CD14-positive monocyte (primary cell): ENCODE measurements around the gene HEMK1. TPM values are rescaled to one million over a fixed set of nuclear protein-coding genes. Genes with fewer than 3 reads are reported as not detected.

ENCODE experiments used
- DNase-seq, 3 donors: peaks; one replicate each; pipeline ENCODE4 v3.0.0-alpha.2; 2011 to 2022
- H2AFZ ChIP-seq: 2 replicates; pipeline ENCODE4 v1.6.0; 2012; ENCODE audit warnings: mild to moderate bottlenecking, low read depth, low read length, inconsistent platforms; ENCODE audit not compliant: insufficient read depth, poor library complexity, severe bottlenecking
- H3K27ac ChIP-seq, 2 donors: 1 replicate in 1 of 2; 2 replicates in 1 of 2; pipeline ENCODE4 v1.5.1; 2012 to 2013; ENCODE audit warnings: low read length in 2 of 2, control low read depth in 1 of 2, inconsistent platforms in 1 of 2, low read depth in 1 of 2, mild to moderate bottlenecking in 1 of 2
- H3K27me3 ChIP-seq, 2 donors: one replicate each; pipeline versions ENCODE4 v1.6.0 to v1.6.1; 2011 to 2013; ENCODE audit warnings: low read length in 2 of 2; ENCODE audit not compliant: control insufficient read depth in 2 of 2, insufficient read depth in 2 of 2
- H3K36me3 ChIP-seq, 2 donors: replicated peaks in 1 of 2; 1 replicate in 1 of 2; 2 replicates in 1 of 2; pipeline versions ENCODE4 v1.5.1 to v1.6.1; 2012 to 2013; ENCODE audit warnings: low read length in 2 of 2, control low read depth in 1 of 2, inconsistent platforms in 1 of 2, mild to moderate bottlenecking in 1 of 2; ENCODE audit not compliant: insufficient read depth in 2 of 2, control insufficient read depth in 1 of 2
- H3K4me1 ChIP-seq, 2 donors: 1 replicate in 1 of 2; 2 replicates in 1 of 2; pipeline versions ENCODE4 v1.5.1 to v1.6.1; 2012 to 2013; ENCODE audit warnings: low read length in 2 of 2, control low read depth in 1 of 2, inconsistent platforms in 1 of 2, mild to moderate bottlenecking in 1 of 2, moderate library complexity in 1 of 2; ENCODE audit not compliant: insufficient read depth in 2 of 2, control insufficient read depth in 1 of 2
- H3K4me2 ChIP-seq: replicated peaks from 2 replicates; pipeline ENCODE3; 2012; ENCODE audit warnings: low read length, moderate library complexity, mild to moderate bottlenecking; ENCODE audit not compliant: poor library complexity, severe bottlenecking; ENCODE audit errors: extremely low read depth
- H3K4me3 ChIP-seq, 3 experiments: fragments of 200-600 bp in 1 of 3; sonication (generic) in 1 of 3; replicated peaks in 1 of 3; 1 replicate in 2 of 3; 2 replicates in 1 of 3; pipeline ENCODE4 v1.5.1; 2011 to 2013; ENCODE audit warnings: low read length in 3 of 3, mild to moderate bottlenecking in 3 of 3, control low read depth in 2 of 3, low read depth in 2 of 3, inconsistent platforms in 1 of 3, moderate library complexity in 1 of 3
- H3K79me2 ChIP-seq: 2 replicates; pipeline ENCODE4 v1.6.0; 2012; ENCODE audit warnings: mild to moderate bottlenecking, control low read depth, inconsistent platforms, low read length, moderate library complexity; ENCODE audit not compliant: insufficient read depth
- H3K9ac ChIP-seq: 2 replicates; pipeline ENCODE4 v1.6.0; 2017; ENCODE audit warnings: low read length, mild to moderate bottlenecking; ENCODE audit not compliant: insufficient read depth, poor library complexity, severe bottlenecking
- H3K9me3 ChIP-seq, 2 donors: replicated peaks in 1 of 2; 1 replicate in 1 of 2; 2 replicates in 1 of 2; pipeline versions ENCODE4 v1.5.1 to v1.6.1; 2012 to 2013; ENCODE audit warnings: low read length in 2 of 2, control low read depth in 1 of 2; ENCODE audit not compliant: control insufficient read depth in 1 of 2, insufficient read depth in 1 of 2
- H4K20me1 ChIP-seq: 2 replicates; pipeline ENCODE4 v1.6.0; 2012; ENCODE audit warnings: mild to moderate bottlenecking, low read length, control low read depth, moderate library complexity; ENCODE audit not compliant: insufficient read depth
- H3K27ac Mint-ChIP-seq, 7 donors: one replicate each; pipeline ENCODE4 v1.8.0; 2020; ENCODE audit warnings: mild to moderate bottlenecking in 7 of 7, mixed read lengths in 7 of 7, moderate library complexity in 6 of 7, inconsistent platforms in 2 of 7
- H3K27me3 Mint-ChIP-seq, 3 donors: one replicate each; pipeline ENCODE4 v1.8.0; 2021 to 2022; ENCODE audit warnings: low read depth in 3 of 3, mild to moderate bottlenecking in 3 of 3, mixed read lengths in 3 of 3, moderate library complexity in 3 of 3, inconsistent platforms in 1 of 3
- H3K36me3 Mint-ChIP-seq, 2 donors: one replicate each; pipeline ENCODE4 v1.8.0; 2020; ENCODE audit warnings: mixed read lengths in 2 of 2, inconsistent platforms in 1 of 2, mild to moderate bottlenecking in 1 of 2
- H3K4me1 Mint-ChIP-seq: one replicate; pipeline ENCODE4 v1.8.0; 2020; ENCODE audit warnings: mild to moderate bottlenecking, mixed read lengths
- H3K4me3 Mint-ChIP-seq, 2 donors: one replicate each; pipeline ENCODE4 v1.8.0; 2020; ENCODE audit warnings: mild to moderate bottlenecking in 2 of 2, mixed read lengths in 2 of 2, moderate library complexity in 1 of 2
- H3K9me3 Mint-ChIP-seq, 7 donors: one replicate each; pipeline ENCODE4 v1.8.0; 2020 to 2022; ENCODE audit warnings: mixed read lengths in 7 of 7, mild to moderate bottlenecking in 6 of 7, moderate library complexity in 6 of 7, inconsistent platforms in 2 of 7
- WGBS: methylation state at CpG from one replicate; pipeline ENCODE4 v1.1.5; 2013; ENCODE audit warnings: missing lambda C conversion rate; ENCODE audit not compliant: insufficient coverage; 5-methylcytosine and 5-hydroxymethylcytosine counted together
- intact Hi-C, 2 donors: fragments of 100-400 bp; cut with micrococcal nuclease; formaldehyde crosslinking; loops; one replicate each; pipeline versions ENCODE4 v1.15.0 to v1.15.1; 2023
- polyA plus RNA-seq, 3 donors: library from polyadenylated mRNA; depleted of rRNA in 1 of 3; unstranded in 2 of 3; stranded (reverse) in 1 of 3; fragments of 300-500 nt in 2 of 3; fragments of >200 nt in 1 of 3; fragmentation: Illumina TruSeq in 2 of 3; gene quantifications; 1 replicate in 2 of 3; 2 replicates in 1 of 3; pipeline ENCODE4 v1.2.3, GENCODE V29; 2012 to 2021
- TF ChIP-seq, protein P1 (sequence below): fragments of 200-600 bp; IDR thresholded peaks from one replicate; pipeline ENCODE4 v1.8.0; 2022; ENCODE audit warnings: antibody characterized with exemption, mild to moderate bottlenecking

Gene HEMK1
- polyA plus RNA-seq, 3 donors, result 10.1 to 14.0 (median 12.1) TPM

DNA sequence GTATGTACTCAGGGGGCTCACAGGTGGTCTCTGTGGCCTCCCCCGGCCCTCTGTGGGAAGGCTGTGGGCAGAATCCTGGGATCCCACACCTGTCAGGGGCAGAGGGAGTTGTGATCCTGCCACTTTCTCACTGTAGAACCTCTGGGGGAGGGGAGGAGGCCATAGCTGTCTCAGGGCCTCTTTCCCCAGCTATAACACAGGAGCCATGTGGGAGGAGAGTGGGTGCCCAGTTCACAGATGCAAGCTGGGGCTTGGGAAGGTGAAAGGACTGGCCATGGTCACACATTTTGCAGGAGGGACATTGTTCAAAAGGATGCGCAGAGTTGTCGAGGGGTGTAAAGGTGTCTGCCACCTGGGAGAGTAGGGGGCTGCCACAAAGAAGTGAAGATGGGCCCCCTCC is 59.3 kb downstream of the HEMK1 start:
- H3K27me3 ChIP-seq, result no peaks in the 10 kb centered on the region
- peak overlapping the region; percentile 6 for H3K4me2 ChIP-seq
- DNase-seq, result no peak
- Mint-ChIP-seq H3K9me3 (no peaks in the 10 kb centered on the region), H3K4me1 (peaks cover 98% of the 10 kb centered on the region), H3K36me3 (peaks cover 52 to 68% of the 10 kb centered on the region in 2 donors), H3K4me3 (peak overlapping the region in 1 of 2 donors; percentile 19), H3K27ac (peak overlapping the region; percentile 88 to 99 (median 98)), H3K27me3 (peaks cover 0 to 2% (median 0%) of the 10 kb centered on the region in 3 donors)
- WGBS, result 100% methylated on average over 1 of the region's 3 CpGs
- H3K9me3 ChIP-seq, result no peaks in the 10 kb centered on the region
- H3K79me2 ChIP-seq, result peaks cover 98% of the 10 kb centered on the region
- peaks cover 20 to 62% of the 10 kb centered on the region in 2 donors for H3K36me3 ChIP-seq
- peak overlapping the region in 1 of 3 experiments; percentile 45 for H3K4me3 ChIP-seq
- peaks cover 100% of the 10 kb centered on the region in 2 donors for H3K4me1 ChIP-seq
- peak overlapping the region; percentile 86 to 94 for H3K27ac ChIP-seq
- TF ChIP-seq, protein P1, sequence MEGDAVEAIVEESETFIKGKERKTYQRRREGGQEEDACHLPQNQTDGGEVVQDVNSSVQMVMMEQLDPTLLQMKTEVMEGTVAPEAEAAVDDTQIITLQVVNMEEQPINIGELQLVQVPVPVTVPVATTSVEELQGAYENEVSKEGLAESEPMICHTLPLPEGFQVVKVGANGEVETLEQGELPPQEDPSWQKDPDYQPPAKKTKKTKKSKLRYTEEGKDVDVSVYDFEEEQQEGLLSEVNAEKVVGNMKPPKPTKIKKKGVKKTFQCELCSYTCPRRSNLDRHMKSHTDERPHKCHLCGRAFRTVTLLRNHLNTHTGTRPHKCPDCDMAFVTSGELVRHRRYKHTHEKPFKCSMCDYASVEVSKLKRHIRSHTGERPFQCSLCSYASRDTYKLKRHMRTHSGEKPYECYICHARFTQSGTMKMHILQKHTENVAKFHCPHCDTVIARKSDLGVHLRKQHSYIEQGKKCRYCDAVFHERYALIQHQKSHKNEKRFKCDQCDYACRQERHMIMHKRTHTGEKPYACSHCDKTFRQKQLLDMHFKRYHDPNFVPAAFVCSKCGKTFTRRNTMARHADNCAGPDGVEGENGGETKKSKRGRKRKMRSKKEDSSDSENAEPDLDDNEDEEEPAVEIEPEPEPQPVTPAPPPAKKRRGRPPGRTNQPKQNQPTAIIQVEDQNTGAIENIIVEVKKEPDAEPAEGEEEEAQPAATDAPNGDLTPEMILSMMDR, result no peak
- H4K20me1 ChIP-seq, result peaks cover 99% of the 10 kb centered on the region
- H2AFZ ChIP-seq, result no peak overlapping the region
- intact Hi-C loops, result no loop called here
- H3K9ac ChIP-seq, result peak overlapping the region; percentile 47

DNA sequence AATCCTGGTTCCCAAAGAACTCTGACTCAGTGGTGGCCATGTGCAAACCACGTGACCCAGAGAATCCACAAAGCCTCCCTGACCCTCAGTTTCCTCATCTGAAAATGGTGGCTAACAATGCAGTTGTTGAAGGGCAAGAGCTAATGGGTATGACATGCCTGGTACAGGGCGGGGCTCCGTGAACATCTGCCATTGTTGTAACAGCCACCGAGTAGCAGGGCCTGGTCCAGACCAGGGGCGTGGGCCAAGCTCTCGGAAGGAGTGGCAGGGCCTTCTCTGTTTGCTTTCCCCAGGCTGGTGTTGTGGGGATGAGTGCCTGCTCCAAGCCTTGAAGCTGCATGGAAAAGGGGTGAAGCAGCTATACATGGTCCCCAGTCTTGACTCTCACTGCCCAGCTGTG is 61.1 kb downstream of the HEMK1 start:
- peaks cover 88% of the 10 kb centered on the region for H3K4me1 Mint-ChIP-seq
- H2AFZ ChIP-seq, result no peak overlapping the region

More for the DNA sequence above, 61.1 kb downstream of the HEMK1 start:
- H3K36me3 ChIP-seq, result peaks cover 20 to 61% of the 10 kb centered on the region in 2 donors
- H3K9me3 ChIP-seq, result no peaks in the 10 kb centered on the region
- H3K4me2 ChIP-seq, result peak overlapping the region; percentile 12
- Mint-ChIP-seq H3K27me3 (no peaks in the 10 kb centered on the region), H3K27ac (peak overlapping the region; percentile 81 to 99 (median 98)), H3K36me3 (peaks cover 43 to 68% of the 10 kb centered on the region in 2 donors), H3K4me3 (no peak overlapping the region), H3K9me3 (peaks cover 0 to 2% (median 0%) of the 10 kb centered on the region in 7 donors)
- intact Hi-C loops, result no loop called here
- H3K27ac ChIP-seq, result peak overlapping the region; percentile 86 to 94
- no peak overlapping the region for H3K4me3 ChIP-seq
- DNase-seq, result peak in 2 of 3 donors; percentile 35 to 57
- WGBS, result 67% methylated on average over 5 of the region's 6 CpGs
- H3K79me2 ChIP-seq, result peaks cover 98% of the 10 kb centered on the region
- peaks cover 99% of the 10 kb centered on the region for H4K20me1 ChIP-seq
- no peak overlapping the region for H3K9ac ChIP-seq
- TF ChIP-seq, protein P1, result no peak
- H3K4me1 ChIP-seq, result peaks cover 88 to 95% of the 10 kb centered on the region in 2 donors
- H3K27me3 ChIP-seq, result no peaks in the 10 kb centered on the region
